ENCODE results near the gene UMODL1.
"Not testable (repeated sequence)": the region's sequence is repeated elsewhere in the genome, so short reads cannot be mapped to it uniquely, and the experiment has no call there.

The UMODL1 gene

DNA sequence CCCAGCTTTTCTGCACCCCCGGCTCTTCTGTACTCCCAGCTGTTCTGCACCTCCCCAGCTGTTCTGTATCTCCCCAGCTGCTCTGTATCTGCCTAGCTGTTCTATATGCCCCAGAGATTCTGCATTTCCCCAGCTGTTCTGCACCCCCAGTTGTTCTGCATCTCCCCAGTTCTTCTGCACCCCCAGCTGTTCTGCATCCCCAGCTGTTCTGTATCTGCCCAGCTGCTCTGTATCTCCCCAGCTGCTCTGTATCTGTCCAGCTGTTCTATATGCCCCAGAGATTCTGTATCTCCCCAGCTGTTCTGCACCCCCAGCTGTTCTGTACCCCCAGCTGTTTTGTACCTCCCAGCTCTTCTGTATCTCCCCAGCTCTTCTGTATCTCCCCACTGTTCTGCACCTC, 41.1 kb downstream of the UMODL1 start:
- no peaks in the 10 kb centered on the region for H3K4me1 ChIP-seq
- no peak for DNase-seq
- TF ChIP-seq, protein P1, sequence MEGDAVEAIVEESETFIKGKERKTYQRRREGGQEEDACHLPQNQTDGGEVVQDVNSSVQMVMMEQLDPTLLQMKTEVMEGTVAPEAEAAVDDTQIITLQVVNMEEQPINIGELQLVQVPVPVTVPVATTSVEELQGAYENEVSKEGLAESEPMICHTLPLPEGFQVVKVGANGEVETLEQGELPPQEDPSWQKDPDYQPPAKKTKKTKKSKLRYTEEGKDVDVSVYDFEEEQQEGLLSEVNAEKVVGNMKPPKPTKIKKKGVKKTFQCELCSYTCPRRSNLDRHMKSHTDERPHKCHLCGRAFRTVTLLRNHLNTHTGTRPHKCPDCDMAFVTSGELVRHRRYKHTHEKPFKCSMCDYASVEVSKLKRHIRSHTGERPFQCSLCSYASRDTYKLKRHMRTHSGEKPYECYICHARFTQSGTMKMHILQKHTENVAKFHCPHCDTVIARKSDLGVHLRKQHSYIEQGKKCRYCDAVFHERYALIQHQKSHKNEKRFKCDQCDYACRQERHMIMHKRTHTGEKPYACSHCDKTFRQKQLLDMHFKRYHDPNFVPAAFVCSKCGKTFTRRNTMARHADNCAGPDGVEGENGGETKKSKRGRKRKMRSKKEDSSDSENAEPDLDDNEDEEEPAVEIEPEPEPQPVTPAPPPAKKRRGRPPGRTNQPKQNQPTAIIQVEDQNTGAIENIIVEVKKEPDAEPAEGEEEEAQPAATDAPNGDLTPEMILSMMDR (IDR thresholded peaks at IDR 0.05; ENCODE audit: low read depth, low read length), result no peak

DNA sequence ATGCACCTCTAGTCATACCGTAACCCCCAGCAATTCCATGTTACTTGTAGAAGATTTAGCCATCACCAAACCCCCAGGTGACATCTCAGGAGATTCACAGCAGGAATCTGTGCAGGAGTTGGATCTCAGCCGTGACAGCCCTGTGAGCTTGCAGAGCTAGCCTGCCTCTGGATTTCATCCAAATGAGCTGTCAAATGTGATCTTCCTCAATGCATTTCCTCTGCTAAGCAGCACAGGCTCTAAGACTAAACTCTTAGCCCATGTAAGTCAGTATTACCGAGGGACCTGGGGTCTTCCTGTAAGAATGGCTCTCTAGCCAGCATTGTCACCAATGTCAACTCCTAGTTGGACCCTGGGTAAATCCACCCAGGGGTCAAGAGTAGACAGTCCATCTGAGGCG, 41.7 kb downstream of the UMODL1 start:
- TF ChIP-seq, protein P1 (IDR thresholded peaks at IDR 0.05; ENCODE audit: low read depth, low read length), result no peak
- Histone ChIP-seq H3K27me3 (peaks cover 7% of the 10 kb centered on the region), H3K9me3 (no peaks in the 10 kb centered on the region), H3K4me1 (no peaks in the 10 kb centered on the region), H3K36me3 (no peaks in the 10 kb centered on the region), H3K4me3 (ENCODE audit: low read depth, low read length) (no peak overlapping the region)
- no peak for DNase-seq

More for the DNA sequence above, 41.1 kb downstream of the UMODL1 start:
- Histone ChIP-seq H3K27me3 (peaks cover under 1% of the 10 kb centered on the region; the same call in 1 of the 2 replicates), H3K36me3 (no peaks in the 10 kb centered on the region), H3K4me3 (ENCODE audit: low read depth, low read length) (no peak overlapping the region), H3K9me3 (no peaks in the 10 kb centered on the region)

DNA sequence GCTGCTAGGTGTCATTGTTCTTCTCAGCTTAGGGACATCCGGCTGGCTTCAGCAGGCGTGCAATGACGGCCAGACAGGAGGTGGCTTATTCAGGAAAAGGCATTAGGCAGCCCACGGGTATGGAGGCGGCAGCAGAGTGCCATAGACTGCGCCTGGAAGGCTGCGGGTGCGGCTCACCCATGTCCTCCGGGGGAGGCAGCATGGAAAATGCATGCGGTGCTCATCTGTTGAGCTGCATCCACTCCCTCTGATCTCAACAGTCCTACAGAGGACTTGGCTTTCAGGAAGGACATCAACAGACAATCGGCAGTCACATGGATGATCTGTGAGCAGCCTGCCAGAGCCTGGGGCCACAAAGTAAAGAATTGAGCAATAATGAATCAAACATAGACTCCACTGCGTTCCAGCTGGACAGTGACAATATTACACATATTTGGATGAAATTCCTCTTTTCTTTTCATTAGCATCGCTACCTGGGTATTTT, 42.9 kb downstream of the UMODL1 start:
- DNase-seq, result no peak
- TF ChIP-seq, protein P1 (IDR thresholded peaks at IDR 0.05; ENCODE audit: low read depth, low read length), result peak; percentile 15; the same call in 1 of the 2 replicates
- Histone ChIP-seq H3K4me1 (no peaks in the 10 kb centered on the region), H3K27me3 (peaks cover 10% of the 10 kb centered on the region), H3K36me3 (no peaks in the 10 kb centered on the region), H3K9me3 (no peaks in the 10 kb centered on the region), H3K4me3 (ENCODE audit: low read depth, low read length) (no peak overlapping the region)

DNA sequence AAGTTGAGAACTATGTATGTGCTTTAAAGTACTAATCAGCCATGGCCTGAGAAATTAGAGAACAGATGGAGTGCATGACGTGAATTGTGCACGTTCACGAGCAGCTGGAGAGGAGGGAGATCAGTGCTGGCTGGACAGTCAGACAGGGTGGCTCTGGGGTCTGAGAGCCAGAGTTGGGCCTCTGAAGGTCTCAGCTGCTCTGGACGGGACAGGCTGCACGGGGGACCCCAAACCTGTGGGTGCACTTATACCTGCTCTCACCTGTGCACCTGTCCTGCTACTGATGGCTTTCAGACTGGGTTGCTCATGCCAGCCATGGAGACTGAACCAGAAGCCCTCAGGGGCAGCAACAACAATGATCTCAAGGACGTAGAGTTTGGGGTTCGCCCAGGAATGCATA, 43.5 kb downstream of the UMODL1 start:
- no peaks in the 10 kb centered on the region for H3K36me3 ChIP-seq
- H3K27me3 ChIP-seq, result peaks cover 16% of the 10 kb centered on the region
- H3K4me1 ChIP-seq, result no peaks in the 10 kb centered on the region
- no peak for DNase-seq
- no peak overlapping the region for H3K4me3 ChIP-seq (ENCODE audit: low read depth, low read length)
- TF ChIP-seq, protein P1 (IDR thresholded peaks at IDR 0.05; ENCODE audit: low read depth, low read length), result no peak
- no peaks in the 10 kb centered on the region for H3K9me3 ChIP-seq

DNA sequence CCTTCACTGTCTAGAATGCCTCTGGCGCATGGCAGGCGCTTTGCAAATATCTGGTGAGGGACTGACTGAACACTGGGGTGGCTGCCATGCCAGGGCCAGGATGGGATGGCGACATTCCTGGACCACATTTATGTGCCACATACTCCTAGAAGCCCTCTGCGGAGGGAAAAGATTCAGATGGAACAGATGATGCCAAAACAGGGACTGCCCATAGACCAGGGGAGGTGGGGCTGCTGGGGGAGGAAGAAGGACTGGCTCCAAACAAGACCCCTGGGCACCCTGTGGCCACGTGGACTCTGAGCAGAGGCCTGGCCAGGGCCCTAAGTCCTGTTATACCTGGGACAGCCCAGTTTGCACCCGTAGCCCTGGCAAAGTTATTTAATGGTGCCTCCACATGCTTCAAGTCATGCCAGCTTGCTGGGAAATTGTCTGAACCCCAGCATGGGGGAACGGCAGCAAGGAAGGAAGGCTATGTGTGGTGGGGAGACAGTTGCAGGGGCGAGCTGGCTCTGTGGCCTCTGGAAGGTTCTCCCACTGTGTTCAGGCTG, 44.1 kb downstream of the UMODL1 start:
- TF ChIP-seq, protein P1 (IDR thresholded peaks at IDR 0.05; ENCODE audit: low read depth, low read length), result no peak
- Histone ChIP-seq H3K9me3 (no peaks in the 10 kb centered on the region), H3K4me1 (no peaks in the 10 kb centered on the region), H3K4me3 (ENCODE audit: low read depth, low read length) (no peak overlapping the region), H3K27me3 (peaks cover 21% of the 10 kb centered on the region), H3K36me3 (no peaks in the 10 kb centered on the region)
- DNase-seq, result no peak

DNA sequence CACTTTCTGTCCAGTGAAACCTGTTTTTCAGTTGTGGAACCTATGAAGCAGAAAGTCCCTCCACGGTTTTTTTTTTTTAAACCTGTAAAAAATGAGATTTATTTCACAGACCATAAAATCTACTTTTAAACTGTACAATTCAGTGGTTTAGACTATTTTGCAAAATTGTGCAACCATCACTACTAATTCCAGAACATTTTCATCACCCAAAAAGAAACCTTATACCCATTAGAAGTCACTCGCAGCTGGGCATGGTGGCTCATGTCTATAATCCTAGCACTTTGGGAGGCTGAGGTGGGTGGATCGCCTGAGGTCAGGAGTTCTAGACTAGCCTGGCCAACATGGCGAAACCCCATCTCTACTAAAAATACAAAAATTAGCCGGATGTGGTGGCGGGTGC, 45.4 kb downstream of the UMODL1 start:
- H3K27me3 ChIP-seq, result peaks cover 24% of the 10 kb centered on the region
- not testable (repeated sequence) for H3K9me3 ChIP-seq; H3K4me3 ChIP-seq (ENCODE audit: low read depth, low read length); H3K4me1 ChIP-seq; H3K36me3 ChIP-seq; DNase-seq

Measured in BE2C (cell line).